Loucy (cell line): ENCODE data around the gene BANP.
"Not testable (repeated sequence)": the region's sequence is repeated elsewhere in the genome, so short reads cannot be mapped to it uniquely, and the experiment has no call there.

Experiments
- H2AFZ ChIP-seq: fragments of 200-600 bp; sonication (generic); 2 replicates; pipeline ENCODE4 v1.6.0; 2016; ENCODE audit warnings: antibody characterized with exemption, mild to moderate bottlenecking, low read length, moderate library complexity
- H3F3A ChIP-seq: fragments of 200-600 bp; 2 replicates; pipeline ENCODE4 v1.6.0; 2016; ENCODE audit warnings: antibody characterized with exemption, low read depth, mild to moderate bottlenecking
- H3K27me3 ChIP-seq: fragments of 200-600 bp; sonication (generic); 2 replicates; pipeline ENCODE4 v1.6.1; 2014; ENCODE audit warnings: low read length, mild to moderate bottlenecking; ENCODE audit not compliant: insufficient read depth, poor library complexity, severe bottlenecking
- H3K36me3 ChIP-seq: fragments of 200-600 bp; sonication (generic); 2 replicates; pipeline ENCODE4 v1.6.1; 2016; ENCODE audit warnings: low read length; ENCODE audit not compliant: insufficient read depth
- H3K4me1 ChIP-seq: fragments of 200-600 bp; sonication (generic); 2 replicates; pipeline ENCODE4 v1.5.1; 2014; ENCODE audit warnings: low read length, mild to moderate bottlenecking; ENCODE audit not compliant: insufficient read depth, poor library complexity, severe bottlenecking
- H3K4me2 ChIP-seq: fragments of 200-600 bp; sonication (generic); 2 replicates; pipeline ENCODE4 v1.6.0; 2014; ENCODE audit warnings: antibody characterized with exemption, low read length, low read depth, mild to moderate bottlenecking; ENCODE audit not compliant: poor library complexity, severe bottlenecking
- H3K4me3 ChIP-seq: fragments of 200-600 bp; sonication (generic); 2 replicates; pipeline ENCODE4 v1.5.1; 2014; ENCODE audit warnings: low read length, mild to moderate bottlenecking, mixed read lengths; ENCODE audit not compliant: poor library complexity, severe bottlenecking
- H3K79me2 ChIP-seq: fragments of 200-600 bp; sonication (generic); 2 replicates; pipeline ENCODE4 v1.6.1; 2014; ENCODE audit warnings: low read length; ENCODE audit not compliant: insufficient read depth
- H3K9ac ChIP-seq: fragments of 200-600 bp; sonication (generic); 2 replicates; pipeline ENCODE4 v1.6.0; 2014; ENCODE audit warnings: mild to moderate bottlenecking, low read depth, low read length, moderate library complexity; ENCODE audit not compliant: poor library complexity, severe bottlenecking
- H3K9me2 ChIP-seq: fragments of 200-600 bp; sonication (generic); replicated peaks from 2 replicates; pipeline ENCODE4 v1.6.1; 2016; ENCODE audit warnings: low read depth, low read length, mixed read lengths
- H3K9me3 ChIP-seq: fragments of 200-600 bp; sonication (generic); 2 replicates; pipeline ENCODE4 v1.6.1; 2014; ENCODE audit warnings: mild to moderate bottlenecking, antibody characterized with exemption, low read length, low read depth; ENCODE audit not compliant: insufficient read depth
- H4K20me1 ChIP-seq: fragments of 200-600 bp; sonication (generic); 2 replicates; pipeline ENCODE4 v1.6.0; 2014; ENCODE audit warnings: antibody characterized with exemption, low read length, mild to moderate bottlenecking; ENCODE audit not compliant: insufficient read depth, poor library complexity, severe bottlenecking
- EZH2phosphoT487 ChIP-seq: fragments of 200-600 bp; IDR thresholded peaks from 2 replicates; pipeline ENCODE4 v1.6.1; 2018; ENCODE audit warnings: antibody characterized with exemption, mild to moderate bottlenecking, moderate library complexity, borderline replicate concordance
- TF ChIP-seq, protein P1 (sequence below): fragments of 200-600 bp; sonication (generic); conservative IDR thresholded peaks from 2 replicates; pipeline ENCODE4 v1.5.1; 2014; ENCODE audit warnings: mild to moderate bottlenecking, antibody characterized with exemption, low read length

The BANP gene

DNA sequence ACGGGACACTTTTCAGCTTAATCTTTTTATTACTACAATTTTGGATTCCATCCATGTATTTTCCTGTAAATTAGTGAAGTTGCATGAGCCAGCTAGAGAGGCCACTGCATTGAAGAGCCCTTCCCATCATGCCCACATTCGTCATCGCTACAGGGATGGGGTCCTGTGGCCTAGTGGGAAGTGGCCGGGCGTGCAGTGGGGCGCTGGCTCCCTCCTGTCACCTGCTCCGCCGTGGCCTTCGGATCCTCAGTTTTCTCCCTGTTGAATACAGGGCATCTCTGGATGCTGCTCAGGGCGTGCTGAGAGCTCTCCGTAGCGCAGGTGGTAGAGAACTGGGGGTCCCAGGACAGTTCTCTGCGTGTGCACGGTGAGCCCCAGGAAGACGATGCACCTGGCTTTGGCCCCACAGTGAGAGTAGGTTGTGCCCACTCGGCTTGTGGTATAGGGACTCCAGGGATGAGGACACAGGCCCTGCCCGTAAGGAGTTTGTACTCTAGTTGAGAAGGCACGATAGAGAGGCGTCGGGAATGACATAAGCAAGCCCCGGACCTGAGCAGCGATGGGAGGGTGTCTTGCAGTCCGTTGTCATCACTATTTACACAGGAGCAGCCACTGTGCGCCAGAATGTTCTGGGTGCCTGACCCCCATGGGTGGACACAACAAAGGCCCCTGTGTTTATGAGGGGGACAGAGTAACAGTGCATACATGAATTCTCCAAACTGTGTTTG, 74.8 kb downstream of the BANP start:
- H3K4me2 ChIP-seq, H3K9me3 ChIP-seq, H4K20me1 ChIP-seq, H3F3A ChIP-seq, H3K79me2 ChIP-seq, H3K9me2 ChIP-seq, H2AFZ ChIP-seq, H3K36me3 ChIP-seq, H3K9ac ChIP-seq, H3K27me3 ChIP-seq, H3K4me1 ChIP-seq, H3K4me3 ChIP-seq: not testable (repeated sequence)

DNA sequence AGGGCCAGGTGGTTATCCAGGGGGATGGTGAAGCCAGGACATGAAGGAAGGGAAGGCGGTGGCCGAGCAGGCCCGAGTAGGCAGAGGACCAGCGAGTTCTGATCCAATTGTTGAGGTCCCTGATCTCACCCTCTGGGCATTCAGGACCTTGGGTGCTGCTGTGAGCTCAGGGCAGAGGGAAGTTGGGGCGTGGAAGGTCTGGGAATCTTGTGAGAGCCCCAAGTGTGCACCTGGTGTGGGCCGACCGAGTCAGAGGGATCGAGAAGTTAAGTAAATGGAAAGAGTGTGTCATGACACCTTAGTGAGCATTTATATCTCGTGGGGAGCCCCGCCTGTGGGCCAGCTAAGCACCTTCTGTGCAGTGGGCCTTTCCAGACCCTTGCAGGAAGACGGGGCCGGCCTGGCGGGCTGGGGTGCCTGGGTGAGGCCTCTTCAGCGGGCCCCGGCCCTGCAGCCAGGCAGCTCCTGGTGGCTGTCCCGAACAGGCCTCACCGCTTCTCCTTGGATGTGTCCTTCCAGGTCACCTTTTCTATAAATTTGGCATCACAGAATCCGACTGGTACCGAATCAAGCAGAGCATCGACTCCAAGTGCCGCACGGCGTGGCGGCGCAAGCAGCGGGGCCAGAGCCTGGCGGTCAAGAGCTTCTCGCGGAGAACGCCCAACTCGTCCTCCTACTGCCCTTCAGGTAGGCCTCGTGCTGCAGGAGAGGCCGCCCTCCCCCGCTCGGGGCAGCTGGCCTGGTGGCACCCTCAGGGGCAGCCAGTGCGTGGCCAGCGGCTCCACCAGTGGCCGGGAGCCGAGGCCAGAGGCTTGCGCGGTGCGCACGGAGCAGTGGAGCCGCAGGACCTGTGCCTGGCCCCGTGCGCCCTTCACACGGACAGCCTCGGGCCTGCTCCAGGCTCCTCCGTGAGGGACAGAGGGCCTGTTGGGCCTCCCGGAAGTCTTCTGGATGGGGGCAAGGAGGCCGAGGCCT, 76.0 kb downstream of the BANP start:
- no peak overlapping the region for H3K4me2 ChIP-seq
- H3K79me2 ChIP-seq = no peaks in the 10 kb centered on the region
- TF ChIP-seq, protein P1, sequence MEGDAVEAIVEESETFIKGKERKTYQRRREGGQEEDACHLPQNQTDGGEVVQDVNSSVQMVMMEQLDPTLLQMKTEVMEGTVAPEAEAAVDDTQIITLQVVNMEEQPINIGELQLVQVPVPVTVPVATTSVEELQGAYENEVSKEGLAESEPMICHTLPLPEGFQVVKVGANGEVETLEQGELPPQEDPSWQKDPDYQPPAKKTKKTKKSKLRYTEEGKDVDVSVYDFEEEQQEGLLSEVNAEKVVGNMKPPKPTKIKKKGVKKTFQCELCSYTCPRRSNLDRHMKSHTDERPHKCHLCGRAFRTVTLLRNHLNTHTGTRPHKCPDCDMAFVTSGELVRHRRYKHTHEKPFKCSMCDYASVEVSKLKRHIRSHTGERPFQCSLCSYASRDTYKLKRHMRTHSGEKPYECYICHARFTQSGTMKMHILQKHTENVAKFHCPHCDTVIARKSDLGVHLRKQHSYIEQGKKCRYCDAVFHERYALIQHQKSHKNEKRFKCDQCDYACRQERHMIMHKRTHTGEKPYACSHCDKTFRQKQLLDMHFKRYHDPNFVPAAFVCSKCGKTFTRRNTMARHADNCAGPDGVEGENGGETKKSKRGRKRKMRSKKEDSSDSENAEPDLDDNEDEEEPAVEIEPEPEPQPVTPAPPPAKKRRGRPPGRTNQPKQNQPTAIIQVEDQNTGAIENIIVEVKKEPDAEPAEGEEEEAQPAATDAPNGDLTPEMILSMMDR = no peak
- no peak for TF ChIP-seq EZH2phosphoT487

DNA sequence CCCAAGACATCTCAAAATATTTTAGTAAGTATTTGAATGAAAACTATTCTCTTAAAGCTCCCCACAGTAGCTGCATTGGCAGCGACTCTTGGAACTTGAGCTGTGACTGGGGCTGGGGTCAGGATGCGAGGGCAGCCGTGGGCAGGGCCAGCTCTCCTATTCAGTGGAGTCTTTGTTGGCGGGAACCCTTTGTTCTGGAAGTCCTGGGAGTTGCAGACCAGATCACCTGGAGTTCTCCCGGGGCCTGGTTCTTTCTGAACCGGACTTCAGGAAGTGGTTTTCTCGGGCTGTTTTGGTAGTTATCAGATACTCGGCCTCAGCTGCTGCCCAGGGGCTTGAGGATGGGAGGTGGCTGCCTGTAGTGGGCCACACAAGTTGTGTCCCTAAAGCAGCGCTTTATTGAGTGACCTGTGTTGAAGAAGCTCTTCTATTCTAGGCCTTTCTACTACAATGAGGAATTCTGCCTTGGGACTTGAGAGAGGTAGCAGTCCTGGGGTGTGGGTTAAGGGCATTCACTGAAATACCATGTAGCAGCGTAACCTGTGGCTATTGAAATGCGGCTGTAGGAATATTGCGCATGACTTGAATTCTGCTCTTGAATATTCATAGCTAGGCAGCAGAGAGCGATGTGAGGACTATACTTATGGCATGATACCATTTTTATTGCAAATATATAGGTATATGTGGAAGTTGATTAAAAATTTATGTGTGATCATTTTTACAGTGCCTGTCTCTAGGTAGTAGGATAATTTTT, 77.1 kb downstream of the BANP start:
- H3K27me3 ChIP-seq, H3K4me1 ChIP-seq, H3K4me3 ChIP-seq, H4K20me1 ChIP-seq, H3K79me2 ChIP-seq, H3K9me3 ChIP-seq, H3K36me3 ChIP-seq, H3F3A ChIP-seq, H3K9me2 ChIP-seq, H3K4me2 ChIP-seq, H3K9ac ChIP-seq, H2AFZ ChIP-seq: not testable (repeated sequence)

More for the DNA sequence above, 76.0 kb downstream of the BANP start:
- no peaks in the 10 kb centered on the region for H3K9me2 ChIP-seq
- H3K4me3 ChIP-seq = no peak overlapping the region
- H3K27me3 ChIP-seq = no peaks in the 10 kb centered on the region
- no peaks in the 10 kb centered on the region for H3K9me3 ChIP-seq
- H3K4me1 ChIP-seq = no peaks in the 10 kb centered on the region
- H2AFZ ChIP-seq = no peak overlapping the region
- no peaks in the 10 kb centered on the region for H3F3A ChIP-seq
- no peak overlapping the region for H3K9ac ChIP-seq
- H4K20me1 ChIP-seq = no peaks in the 10 kb centered on the region
- H3K36me3 ChIP-seq = no peaks in the 10 kb centered on the region

DNA sequence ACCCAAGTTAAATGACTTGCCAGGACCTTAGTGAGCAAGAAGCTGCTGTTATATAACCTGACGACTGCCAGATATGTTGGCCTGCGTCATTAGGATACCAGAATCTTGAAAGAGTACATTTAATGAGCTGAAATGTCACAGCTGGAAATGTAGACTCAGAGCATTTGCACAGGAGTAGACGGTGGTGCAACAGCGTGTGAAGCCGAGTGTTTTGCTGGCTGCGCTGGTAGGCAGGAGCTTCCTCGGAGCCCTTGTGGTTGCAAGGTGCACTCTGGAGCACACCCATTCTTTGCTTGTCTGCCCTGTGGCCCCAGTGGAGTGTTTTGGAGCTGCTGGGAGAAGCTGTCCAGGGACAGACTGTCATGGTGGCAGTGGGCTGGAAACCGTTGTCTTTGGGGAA, 79.3 kb downstream of the BANP start:
- no peaks in the 10 kb centered on the region for H3K9me3 ChIP-seq
- no peak for TF ChIP-seq EZH2phosphoT487

DNA sequence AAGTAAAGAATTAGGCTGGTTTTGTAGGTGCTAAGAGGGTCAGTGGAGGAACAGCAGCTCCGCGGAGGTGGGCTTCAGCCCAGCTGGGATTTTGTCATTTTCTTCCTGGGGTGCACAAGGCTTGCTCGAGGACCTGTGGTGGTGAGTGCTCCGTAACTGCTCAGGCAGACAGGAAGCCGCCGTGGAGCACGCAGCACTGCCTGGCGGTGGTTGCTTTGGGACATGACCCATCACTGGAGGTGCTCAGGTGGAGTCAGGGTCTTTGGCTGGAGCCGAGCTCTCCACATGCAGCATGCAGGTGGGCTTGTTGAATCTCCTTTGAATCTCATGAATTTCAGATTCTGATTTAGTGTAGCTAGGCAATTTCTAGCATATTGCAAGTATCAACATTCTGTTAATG, 79.7 kb downstream of the BANP start:
- H3K36me3 ChIP-seq, H3K4me2 ChIP-seq, H3K9me2 ChIP-seq, H3K9ac ChIP-seq, H3F3A ChIP-seq, H2AFZ ChIP-seq, H4K20me1 ChIP-seq, H3K9me3 ChIP-seq, H3K4me3 ChIP-seq, H3K4me1 ChIP-seq, H3K27me3 ChIP-seq, H3K79me2 ChIP-seq: not testable (repeated sequence)

More for the DNA sequence above, 79.3 kb downstream of the BANP start:
- no peak overlapping the region for H3K4me2 ChIP-seq
- H3K79me2 ChIP-seq = no peaks in the 10 kb centered on the region
- no peak overlapping the region for H3K9ac ChIP-seq
- no peaks in the 10 kb centered on the region; the same call in 1 of the 2 replicates for H3K36me3 ChIP-seq
- no peaks in the 10 kb centered on the region for H3K27me3 ChIP-seq
- no peaks in the 10 kb centered on the region for H3F3A ChIP-seq
- no peaks in the 10 kb centered on the region for H3K9me2 ChIP-seq
- no peaks in the 10 kb centered on the region for H3K4me1 ChIP-seq
- no peak overlapping the region for H2AFZ ChIP-seq
- no peaks in the 10 kb centered on the region for H4K20me1 ChIP-seq
- H3K4me3 ChIP-seq = no peak overlapping the region
